ENCODE data around the gene FSD1. TPM values are rescaled to one million over a fixed set of nuclear protein-coding genes. Genes with fewer than 3 reads are reported as not detected.

Gene FSD1
- total RNA-seq: 0.80 and 1.1 TPM in 2 replicates

DNA sequence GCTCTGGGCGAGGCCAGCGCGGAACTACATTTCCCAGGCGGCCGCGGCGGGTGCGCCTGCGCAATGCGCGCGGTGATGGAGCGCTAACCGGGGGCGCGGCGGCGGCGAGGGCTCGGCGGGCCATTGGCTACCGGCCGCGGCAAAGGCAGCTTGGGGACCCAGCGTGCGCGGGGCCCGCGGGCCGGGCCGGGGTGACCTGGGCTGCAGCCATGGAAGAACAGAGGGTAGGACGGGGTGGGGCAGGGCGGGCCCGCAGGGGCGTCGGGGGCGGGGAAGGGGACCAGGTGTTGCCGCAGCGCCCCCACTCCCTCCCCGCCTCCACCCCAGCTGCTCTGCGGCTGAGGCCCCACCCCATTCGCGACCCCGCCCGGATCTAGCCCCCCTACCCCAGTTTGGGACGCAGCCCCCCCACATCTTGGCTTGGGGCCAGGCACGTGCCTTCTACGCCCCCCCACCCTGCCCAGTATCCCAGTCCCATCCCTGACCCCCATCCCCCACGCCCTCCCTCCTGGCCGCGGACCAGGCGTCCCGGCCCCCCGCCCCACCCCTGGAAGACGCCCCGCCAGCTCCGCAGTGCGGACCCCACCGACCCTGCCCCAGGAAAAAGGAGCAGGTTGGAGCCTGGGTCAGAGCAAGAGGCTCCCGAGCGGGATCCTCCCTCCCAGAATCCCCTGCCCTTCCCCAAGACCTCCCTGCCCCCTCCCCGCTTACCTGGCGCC is at the start of gene FSD1:
Gene FSD1 (plus strand): TSS at position 61 of the 719 bp plus-strand sequence. CDS start 149 bp downstream, at position 210.

DNA sequence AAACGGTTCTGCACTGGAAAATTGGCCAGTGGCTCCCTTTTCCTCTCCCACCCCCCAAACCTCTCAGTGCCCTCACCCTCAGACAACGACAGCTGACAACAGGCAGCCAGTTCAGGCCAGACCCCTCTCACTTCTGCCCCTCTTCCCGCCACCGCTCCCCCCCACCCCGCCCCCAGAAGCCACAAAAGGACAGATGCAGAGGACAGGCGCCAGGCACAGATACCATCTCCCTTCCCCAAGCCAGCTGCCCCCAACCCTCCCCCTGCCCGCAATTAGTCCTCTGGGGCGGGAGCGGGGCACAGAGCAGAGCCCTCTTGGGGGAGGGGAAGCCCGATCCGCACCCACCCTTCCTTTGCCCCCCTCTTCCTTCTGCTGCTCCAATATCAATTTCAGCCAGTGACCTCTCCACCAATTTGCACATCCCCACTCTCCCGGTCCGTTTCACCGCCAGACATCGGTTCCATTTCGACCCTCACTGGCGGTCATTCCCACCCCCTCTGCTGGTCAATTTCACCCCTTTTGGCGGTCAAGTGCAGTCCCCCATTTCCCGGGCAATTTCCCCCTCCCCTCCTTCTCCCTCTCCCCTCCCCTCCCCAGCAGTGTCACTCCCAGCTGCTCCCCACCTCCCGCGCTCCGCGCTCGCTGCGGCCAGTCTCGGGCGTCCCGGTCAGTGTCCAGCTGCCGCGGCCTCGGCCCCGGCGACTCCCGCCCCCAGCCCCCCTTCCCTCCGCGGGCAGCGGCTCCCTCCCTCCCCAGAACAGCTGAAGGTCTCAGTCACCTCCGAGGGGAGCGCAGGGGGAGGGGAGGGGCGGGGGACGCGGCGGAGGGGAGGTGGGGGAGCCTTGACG is 25.8 kb upstream of the FSD1 start, which contains the start of gene SHD:
Gene SHD (plus strand): TSS at position 848 of the 848 bp plus-strand sequence. CDS start 798 bp downstream, outside the sequence.

DNA sequence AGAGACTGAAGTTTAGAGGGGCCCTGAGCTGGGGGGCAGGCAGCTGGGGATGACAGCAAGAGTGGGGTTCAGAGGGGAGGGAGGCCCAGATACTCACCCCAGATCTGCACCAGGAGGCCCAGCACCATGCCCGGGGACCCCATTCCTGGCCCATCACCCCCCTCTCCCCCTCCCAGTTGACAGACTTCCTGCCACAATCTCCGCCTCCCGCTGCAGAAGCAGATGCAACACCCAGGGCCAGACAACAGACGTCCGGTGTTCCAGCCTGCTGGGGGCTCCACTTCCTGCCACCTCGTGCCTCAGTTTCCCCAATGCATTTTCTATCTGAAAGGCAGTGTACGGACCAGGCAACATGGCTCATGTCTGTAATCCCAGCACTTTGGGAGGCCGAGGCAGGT is 2.2 kb upstream of the FSD1 start, which contains the start of gene TMIGD2:
Gene TMIGD2 (minus strand): TSS at position 147 of the 398 bp plus-strand sequence. CDS start 4 bp downstream, at position 143.

DNA sequence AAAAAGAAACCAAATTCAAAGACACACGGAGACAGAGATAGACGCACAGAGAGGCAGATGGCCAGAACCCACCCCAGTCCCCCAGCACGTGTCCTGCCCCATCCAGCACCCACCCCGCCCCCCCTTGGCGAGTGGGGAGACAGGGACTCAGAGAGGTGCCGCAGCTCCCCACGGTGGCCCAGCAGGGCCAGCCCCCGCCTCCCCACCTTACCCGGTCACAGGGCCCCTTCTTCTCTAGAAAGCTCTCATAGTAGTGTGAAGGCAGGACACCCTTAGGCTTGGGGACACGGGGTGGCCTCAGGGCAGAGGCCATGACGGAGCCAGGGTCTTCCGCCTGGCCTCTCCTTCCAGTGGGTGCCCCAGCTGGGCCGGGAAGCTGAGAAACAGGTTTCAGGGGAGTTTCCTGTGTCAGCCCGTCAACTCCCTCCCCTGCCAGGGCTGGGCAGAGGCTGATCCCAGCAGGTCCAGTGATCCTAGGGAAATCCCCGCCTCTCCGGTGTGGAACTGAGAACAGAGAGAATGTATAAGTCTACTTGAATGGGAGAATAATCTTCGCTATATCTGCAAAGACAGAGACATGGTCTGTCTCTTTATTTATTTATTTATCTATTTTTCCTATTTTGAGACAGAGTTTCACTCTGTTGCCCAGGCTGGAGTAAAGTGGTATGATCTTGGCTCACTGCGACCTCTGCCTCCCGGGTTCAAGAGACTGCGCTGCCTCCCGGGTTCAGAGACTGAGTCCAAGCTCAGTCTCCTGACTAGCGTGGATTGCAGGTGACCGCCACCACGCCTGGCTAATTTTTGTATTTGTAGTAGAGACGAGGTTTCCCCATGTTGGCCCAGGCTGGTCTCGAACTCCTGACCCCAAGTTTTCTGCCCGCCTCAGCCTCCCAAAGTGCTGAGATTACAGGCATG is 34.3 kb downstream of the FSD1 start, which contains the start of gene STAP2:
Gene STAP2 (minus strand): TSS at position 387 of the 915 bp plus-strand sequence. CDS start 74 bp downstream, at position 313.

DNA sequence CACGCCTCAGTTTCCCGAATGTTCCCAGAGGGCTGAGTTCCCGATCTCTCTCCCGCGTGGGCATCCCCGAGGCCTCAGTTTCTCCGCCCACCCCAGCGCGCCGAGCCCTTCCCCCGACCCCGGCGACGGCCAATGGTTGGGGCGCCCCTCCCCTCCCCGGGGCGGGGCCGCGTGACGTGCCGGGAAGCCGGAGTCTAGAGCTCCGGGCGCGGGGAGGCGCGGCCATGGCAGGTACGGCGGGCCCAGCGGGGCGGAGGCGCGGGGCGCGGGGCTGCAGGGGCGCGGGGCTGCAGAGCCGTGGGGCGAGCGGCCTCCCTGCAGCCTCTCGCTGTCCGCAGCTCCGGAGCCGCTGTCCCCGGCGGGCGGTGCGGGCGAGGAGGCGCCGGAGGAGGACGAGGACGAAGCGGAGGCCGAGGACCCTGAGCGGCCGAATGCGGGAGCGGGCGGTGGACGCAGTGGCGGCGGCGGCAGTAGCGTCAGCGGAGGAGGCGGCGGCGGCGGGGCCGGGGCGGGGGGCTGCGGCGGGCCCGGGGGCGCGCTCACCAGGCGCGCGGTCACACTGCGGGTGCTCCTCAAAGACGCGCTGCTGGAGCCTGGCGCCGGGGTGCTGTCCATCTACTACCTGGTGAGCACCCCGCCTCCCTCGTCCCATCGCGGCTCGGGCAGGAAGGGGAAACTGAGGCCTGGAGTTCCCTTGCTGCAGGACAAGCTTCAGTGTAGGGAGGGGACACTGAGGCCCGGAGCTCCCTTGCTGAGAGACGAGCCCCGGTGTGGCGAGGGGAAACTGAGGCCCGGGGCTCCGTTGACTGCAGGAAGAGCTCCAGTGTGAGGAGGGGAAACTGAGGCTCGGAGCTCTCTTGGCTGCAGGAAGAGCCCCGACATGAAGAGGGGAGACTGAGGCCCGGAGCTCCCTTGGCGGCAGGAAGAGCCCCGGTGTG is 39.2 kb downstream of the FSD1 start, which contains the start of gene MPND:
Gene MPND (plus strand): TSS at position 193 of the 938 bp plus-strand sequence. CDS start 32 bp downstream, at position 225.

Other genes with a start within 250 kb of the FSD1 start
- gene ZBTB7A, start 237.7 kb upstream of the FSD1 start, total RNA-seq: 44.2 and 59.7 TPM in 2 replicates
- 125 and 150 TPM in 2 replicates for gene MAP2K2, start 180.5 kb upstream of the FSD1 start, total RNA-seq
- not detected in 2 replicates for gene CREB3L3, start 151.0 kb upstream of the FSD1 start, total RNA-seq
- gene SIRT6, start 122.0 kb upstream of the FSD1 start, total RNA-seq: 26.9 and 35.0 TPM in 2 replicates
- 0.16 and 0.57 TPM in 2 replicates for gene ANKRD24, start 121.9 kb upstream of the FSD1 start, total RNA-seq
- 0.23 TPM in 1 of 2 replicates, not detected in the other for gene EBI3, start 75.1 kb upstream of the FSD1 start, total RNA-seq
- gene YJU2, start 57.5 kb upstream of the FSD1 start, total RNA-seq: 24.7 and 34.5 TPM in 2 replicates
- gene SHD, start 25.3 kb upstream of the FSD1 start, total RNA-seq: not detected in 2 replicates
- not detected in 2 replicates for gene TMIGD2, start 2.2 kb upstream of the FSD1 start, total RNA-seq
- gene STAP2, start 34.2 kb downstream of the FSD1 start, total RNA-seq: 52.9 and 103 TPM in 2 replicates
- 2.3 and 3.5 TPM in 2 replicates for gene MPND, start 39.0 kb downstream of the FSD1 start, total RNA-seq
- 80.9 and 85.8 TPM in 2 replicates for gene SH3GL1, start 95.9 kb downstream of the FSD1 start, total RNA-seq
- gene CHAF1A, start 98.0 kb downstream of the FSD1 start, total RNA-seq: 6.4 and 19.3 TPM in 2 replicates
- 53.6 and 74.0 TPM in 2 replicates for gene UBXN6, start 153.2 kb downstream of the FSD1 start, total RNA-seq
- 46.5 and 65.3 TPM in 2 replicates for gene HDGFL2, start 167.7 kb downstream of the FSD1 start, total RNA-seq
- gene PLIN4, start 213.9 kb downstream of the FSD1 start, total RNA-seq: 1.1 and 2.1 TPM in 2 replicates
- gene PLIN5, start 230.6 kb downstream of the FSD1 start, total RNA-seq: not detected in 2 replicates
- not detected in 2 replicates for gene LRG1, start 235.4 kb downstream of the FSD1 start, total RNA-seq